Stimulated activated CD4-positive, alpha-beta T cell treated with anti-CD3 and anti-CD28 coated beads, Interleukin-4, amount 100 ng/mL, for 48 hours (primary cell): ENCODE data around the gene ANTXR2.
"Not testable (repeated sequence)": the region's sequence is repeated elsewhere in the genome, so short reads cannot be mapped to it uniquely, and the experiment has no call there.

Experiments used
- DNase-seq, 2 donors: peaks; one replicate each; pipeline ENCODE4 v3.0.0-alpha.2; 2020; ENCODE audit warnings: low read depth in 2 of 2

The ANTXR2 gene

DNA sequence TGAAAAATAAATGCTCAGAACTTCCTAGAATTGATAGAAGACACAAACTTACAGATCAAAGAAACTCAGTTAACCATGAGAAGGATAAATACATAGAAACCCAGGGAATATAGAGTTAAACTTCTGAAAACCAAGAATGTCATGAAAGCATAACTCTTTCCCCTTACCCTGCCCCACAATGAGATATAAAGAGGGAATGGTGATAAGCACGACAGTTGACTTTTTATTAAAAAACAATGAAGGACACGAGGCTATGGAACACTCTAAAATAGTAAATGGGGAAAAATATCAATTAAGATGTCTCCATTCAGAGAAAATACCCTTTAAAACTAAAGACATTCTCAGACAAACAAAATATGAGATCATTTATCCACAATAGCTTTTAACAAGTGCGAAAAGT, 154.7 kb downstream of the ANTXR2 start:
- no peak for DNase-seq

DNA sequence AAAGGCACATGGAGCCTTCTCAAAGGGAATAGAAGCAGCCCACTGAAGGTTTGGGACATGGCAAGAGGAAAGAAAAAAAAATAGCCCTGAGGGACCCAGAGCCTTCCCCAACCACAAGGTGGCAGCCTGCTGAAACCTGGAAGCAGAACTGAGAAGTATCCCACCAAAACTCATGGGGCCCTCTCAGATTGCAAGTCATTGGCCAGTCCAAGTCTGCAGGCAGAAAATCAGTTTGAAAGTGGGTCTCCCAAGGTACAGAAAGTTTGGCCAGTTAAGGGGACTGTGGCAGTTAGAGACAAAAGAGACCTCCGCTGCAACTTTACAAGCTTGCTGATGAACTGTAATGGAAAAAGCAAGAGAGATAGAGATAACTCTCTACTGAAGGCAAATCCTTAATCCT, 155.8 kb downstream of the ANTXR2 start:
- peak; percentile 24 to 25 for DNase-seq

DNA sequence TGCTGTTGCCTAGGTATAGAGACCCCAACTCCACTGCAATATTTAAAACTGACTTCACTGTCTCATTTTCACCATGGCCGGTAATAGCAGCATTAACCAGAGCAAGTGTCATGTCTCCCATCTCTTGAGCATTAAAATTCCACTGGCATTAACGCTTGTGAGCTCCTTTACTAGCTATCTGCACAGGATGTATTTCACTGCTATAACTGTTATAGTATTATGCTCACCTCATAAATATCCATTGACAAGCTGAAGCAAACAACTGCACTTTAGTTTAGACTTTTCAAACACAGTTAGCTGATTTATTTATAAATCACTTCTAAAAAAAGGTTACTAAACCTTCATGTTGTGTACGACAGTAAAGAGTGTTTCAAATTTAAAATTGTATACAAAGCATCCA, 157.8 kb downstream of the ANTXR2 start:
- no peak for DNase-seq

DNA sequence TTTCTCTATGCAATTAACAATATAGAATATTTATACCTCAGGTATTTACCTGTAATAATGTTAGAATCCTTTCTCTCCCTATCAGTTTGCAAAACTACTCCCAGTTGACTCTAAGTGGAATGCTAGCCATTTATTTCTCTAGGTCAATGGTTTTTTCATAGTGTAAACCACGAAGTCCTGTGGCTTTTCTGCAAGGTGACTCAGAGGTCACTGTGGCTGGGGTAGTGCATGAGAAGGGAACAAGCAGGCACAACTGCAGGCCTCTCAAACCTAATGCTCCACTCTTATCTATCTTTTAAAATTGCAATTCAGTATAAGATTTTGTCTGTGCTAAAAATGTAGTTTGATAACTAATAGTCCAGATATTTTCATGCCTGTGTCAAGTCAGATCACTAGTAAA, 159.4 kb downstream of the ANTXR2 start:
- no peak for DNase-seq

DNA sequence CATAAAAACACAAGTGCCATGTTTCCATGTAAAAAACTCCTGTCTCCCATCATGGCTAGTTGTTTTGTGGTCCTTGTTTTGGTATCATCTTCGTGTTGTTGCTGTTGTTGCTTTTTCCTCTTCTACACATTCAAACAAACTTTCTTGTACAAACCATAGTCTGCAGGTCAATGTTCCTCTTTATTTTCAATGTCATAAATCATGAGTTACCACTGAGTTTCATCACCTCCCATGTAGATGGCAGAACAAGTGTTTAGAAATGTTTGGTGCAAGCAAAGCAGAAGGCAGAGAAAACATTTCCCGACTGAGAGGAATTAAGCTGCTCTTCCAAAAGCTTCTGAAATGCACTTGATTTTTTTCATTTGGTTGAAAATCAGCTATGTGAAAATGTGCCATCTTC, 166.0 kb downstream of the ANTXR2 start:
- no peak for DNase-seq

DNA sequence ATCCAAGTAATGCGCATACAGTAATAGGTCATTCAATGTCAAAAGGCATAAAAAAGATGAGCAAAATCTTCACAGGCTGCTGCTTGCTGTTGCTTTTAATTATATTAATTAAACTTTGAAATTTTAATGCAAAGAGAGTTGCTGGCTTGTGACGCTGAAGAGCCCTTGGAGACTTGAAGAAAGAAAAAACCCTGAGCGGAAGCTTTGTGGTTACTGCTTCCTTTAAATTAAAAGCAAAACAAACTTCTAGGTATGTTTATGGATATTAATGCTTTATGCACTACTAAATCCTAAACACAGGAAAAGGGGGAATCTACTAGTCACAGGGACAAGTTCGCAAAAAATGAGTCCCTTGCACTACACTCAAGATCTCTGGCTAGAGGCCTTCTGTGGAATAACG, 166.7 kb downstream of the ANTXR2 start:
- no peak for DNase-seq

DNA sequence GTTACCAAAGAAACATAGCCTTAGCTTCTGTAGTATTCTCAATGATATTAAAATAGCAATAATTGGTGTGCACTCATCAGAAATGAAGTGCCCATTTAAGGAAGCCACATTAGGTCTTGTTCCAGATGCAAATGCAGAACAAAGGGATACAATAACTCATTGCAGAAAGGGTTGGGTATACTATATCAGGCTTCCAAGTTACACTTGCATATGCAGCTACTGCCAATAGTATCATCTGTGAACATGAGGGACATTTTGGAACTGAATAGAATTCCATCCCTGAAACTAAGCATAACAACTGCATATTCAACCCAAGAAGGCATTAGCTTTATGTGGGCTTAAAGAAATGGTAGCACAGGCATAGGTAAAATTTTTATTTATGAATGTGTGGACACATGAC, 167.8 kb downstream of the ANTXR2 start:
- no peak for DNase-seq

DNA sequence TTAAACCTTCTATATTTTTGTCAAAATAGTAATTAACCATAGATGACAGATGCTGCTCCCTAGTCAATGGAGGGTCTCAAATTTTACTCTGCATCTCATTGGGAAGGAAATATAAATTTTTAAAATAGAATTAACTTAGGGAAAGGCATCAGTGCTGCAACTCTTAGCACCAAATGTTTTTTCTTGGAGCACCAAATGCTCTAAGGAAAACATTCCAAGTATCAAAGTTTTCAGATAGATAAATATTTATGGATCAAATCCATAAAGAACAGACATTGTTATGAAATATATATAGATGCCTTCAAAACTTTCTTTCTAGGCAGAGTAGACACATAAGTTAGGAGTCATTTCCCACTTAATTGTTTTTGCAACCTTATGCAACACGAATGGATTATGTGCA, 168.7 kb downstream of the ANTXR2 start:
- DNase-seq: no peak

DNA sequence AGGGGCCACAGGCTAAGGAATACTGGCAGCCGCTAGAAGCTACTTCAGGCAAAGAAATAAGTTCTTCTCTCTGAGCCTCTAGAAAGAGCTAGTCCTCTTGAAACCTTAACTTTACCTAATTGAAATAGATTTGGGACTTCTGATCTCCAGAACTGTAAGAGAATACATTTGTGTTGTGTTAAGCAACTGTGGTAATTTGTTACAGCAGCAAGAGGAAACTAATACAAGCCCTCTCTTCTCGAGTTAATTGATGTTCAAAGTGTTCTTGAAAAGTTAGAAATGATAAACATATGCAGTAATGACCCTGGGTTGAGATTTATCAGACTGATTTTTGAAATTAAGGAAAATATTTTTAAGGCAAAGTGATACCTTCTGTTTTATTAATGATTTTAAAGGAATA, 172.8 kb downstream of the ANTXR2 start:
- no peak for DNase-seq

DNA sequence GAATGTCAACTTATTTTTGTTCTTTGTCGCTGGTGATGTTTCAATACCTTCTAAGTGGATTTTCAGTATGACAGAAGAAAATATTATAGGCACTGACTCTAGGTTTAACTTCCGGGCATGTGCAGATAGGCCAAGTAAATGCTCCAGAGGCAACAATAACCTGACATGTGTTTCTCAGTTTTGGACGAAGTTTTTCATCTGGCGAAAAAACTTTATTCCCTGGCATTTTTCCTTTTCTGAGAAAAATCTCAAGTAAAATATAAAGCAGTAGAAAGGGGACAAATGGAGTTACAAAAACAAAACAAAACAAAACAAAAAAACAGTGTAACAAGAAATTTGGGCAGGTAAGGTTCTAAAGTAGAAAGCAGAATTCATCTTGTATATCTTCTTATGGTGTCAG, 173.5 kb downstream of the ANTXR2 start:
- no peak for DNase-seq

DNA sequence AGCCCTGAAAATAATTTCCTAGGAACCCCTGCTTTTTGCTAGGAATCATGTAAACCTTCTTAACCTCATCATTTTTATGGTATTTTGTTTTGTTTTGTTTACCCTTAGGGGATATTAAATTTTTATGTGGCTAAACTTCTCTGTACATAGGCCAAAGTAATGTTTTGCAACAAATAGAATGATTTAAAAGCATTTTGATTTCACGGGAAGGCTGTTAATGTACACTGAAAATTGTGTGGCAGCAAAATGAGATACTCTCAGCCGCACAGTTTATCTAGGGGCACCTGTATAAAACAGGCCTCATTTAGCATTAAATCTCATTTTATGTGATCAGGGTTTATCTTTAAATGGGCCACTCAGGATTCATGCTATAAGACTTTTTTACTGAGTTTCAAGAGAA, 175.0 kb downstream of the ANTXR2 start:
- no peak for DNase-seq

DNA sequence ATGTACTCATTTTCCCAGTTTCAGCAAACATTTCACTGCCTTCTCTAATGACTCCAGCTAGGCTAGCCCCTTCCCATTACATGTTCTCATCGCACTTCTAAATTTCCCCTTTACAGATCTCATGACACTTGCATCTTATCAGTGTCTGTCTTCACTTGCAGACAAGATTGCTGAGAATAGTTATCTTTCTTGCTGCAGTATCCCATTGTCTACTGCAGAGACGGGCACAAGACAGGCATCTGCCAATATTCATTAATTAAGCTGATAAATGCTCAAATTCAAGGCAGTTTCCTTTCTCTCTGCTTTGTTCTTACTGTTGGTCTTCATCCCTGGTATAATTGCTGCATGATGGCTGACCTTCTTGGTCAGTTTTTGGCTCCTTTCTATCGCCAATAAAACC, 175.9 kb downstream of the ANTXR2 start:
- DNase-seq: no peak

DNA sequence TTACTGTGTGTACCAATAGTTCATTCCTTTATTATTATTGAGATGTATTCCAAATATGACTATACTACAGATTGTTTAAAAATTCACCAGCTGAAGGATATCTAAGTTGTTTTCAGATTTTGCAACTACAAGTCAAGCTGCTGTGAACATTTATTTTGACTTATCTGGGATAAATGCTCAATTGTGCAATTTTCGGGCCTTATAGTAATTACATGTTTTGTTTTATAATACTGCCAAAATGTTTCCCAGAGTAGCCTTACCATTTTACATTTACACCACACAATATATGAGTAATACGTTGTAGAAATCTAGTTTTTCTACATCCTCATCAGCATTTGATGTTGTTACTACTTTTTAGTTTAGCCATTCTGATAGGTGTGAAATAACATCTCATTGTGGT, 179.6 kb downstream of the ANTXR2 start:
- no peak for DNase-seq

DNA sequence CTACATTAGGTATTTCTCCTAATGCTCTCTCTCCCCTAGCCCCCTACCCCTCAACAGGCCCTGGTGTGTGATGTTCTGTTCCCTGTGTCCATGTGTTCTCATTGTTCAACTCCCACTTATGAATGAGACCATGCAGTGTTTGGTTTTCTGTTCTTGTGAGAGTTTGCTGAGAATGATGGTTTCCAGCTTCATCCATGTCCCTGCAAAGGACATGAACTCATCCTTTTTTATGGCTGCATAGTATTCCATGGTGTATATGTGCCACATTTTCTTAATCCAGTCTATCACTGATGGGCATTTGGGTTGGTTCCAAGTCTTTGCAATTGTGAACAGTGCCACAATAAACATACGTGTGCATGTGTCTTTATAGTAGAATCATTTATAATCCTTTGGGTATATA, 184.0 kb downstream of the ANTXR2 start:
- not testable (repeated sequence) for DNase-seq

DNA sequence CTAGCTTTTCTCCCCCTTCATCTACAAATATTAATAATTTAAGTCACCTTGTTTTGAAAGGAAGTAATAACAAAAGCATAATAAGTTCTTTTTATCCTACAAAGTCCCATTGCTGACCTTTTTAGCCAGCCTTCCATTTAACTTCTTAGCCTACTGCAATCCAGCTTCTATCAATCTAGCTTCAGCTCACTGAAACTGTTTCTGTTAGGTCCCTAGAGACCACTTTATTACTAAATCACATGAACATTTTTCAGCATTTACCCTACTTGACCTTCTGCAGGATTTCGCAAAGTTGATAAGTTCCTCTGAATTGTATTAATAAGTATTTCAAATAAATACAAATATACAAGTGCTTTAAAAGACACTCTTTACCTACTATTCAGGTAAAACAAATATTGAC, 186.5 kb downstream of the ANTXR2 start:
- no peak for DNase-seq

DNA sequence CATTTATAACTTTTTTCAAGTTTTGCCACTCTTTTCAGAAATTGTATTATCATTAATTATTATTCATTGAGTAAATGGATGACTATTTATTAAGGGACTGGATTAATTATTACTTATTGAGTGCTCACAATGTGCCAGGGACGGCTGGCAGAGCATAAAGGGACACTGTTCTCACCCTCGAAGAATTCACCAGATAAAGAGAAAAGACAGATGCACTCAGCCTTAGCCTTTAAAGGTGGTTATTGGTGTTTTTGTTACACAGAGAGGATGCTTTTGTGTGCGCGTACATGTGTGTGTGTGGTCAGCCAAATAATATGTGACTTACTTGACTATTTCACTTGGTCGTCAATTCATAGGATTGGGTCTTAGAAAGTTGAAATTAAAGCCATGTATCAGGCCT, 187.0 kb downstream of the ANTXR2 start:
- DNase-seq: no peak

DNA sequence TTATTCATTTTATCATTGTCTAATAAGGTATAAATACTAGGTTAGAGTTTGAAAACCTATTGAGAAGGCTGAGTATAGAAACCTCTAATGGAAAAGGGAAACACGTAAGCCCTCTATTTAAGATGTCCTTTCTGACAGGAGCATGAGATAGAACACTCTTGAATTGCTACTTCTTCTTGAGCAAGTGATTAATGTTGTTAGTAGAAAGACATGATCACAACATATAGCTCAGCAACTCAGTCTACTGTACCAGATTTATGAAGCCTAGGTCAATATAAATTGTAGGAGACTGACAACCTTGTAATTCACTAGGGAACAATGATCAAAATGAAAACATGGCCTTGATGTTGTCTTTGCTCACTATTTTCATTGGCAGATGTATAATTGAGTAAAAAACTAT, 189.7 kb downstream of the ANTXR2 start:
- no peak for DNase-seq

DNA sequence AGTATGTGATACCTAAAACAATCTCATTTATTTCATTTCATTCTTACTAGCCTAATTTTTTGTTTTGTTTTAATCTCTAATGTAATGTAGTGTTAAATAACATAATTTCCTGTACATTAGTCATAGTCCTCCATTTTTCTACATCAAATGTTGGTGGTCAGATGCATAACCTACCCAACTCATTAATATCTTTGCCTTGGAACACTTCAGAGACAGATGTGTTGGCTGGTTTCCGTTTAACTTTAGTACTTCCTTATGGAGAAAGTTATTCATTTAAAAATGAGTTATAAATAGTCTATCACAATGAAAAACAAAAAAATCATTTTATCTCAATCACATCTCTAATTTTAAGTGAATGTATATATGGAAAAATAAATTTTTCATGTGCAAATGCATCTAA, 190.2 kb downstream of the ANTXR2 start:
- DNase-seq: no peak

DNA sequence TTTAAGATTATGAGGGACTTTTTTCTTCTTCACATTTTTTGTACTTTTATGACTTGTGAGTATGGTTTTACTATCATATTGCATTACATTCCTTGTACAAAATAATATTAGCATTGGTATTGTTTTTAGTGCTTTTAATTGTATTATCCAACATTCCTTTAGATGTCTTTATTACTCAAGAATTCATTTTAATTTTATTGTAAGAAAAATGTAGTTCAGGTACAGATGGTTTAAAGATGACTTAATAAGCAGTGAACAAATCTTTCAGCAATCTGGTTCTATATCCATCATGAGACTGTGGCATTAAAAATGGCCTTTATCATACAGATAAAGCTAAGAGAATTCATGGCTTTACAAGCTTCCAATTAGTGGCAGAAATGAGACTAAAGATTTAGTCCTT, 191.6 kb downstream of the ANTXR2 start:
- DNase-seq: no peak

DNA sequence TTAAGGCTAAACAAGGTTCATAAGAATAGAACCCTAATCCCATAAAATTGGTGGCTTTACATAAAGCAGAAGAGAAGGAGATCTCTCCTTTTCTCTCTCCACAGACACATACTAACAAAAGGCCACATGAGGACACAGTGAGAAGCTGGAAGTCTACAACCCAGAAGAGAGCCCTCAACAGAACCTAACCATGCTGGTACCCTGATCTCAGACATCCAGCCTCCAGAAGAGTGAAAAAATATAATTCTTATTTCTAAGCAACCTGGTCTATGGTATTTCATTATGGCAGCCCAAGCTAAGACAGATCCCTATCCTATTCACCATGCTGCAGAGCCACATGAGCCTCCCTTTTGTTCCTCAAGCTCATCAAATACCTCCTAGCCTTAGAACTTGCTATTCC, 195.5 kb downstream of the ANTXR2 start:
- DNase-seq: no peak

DNA sequence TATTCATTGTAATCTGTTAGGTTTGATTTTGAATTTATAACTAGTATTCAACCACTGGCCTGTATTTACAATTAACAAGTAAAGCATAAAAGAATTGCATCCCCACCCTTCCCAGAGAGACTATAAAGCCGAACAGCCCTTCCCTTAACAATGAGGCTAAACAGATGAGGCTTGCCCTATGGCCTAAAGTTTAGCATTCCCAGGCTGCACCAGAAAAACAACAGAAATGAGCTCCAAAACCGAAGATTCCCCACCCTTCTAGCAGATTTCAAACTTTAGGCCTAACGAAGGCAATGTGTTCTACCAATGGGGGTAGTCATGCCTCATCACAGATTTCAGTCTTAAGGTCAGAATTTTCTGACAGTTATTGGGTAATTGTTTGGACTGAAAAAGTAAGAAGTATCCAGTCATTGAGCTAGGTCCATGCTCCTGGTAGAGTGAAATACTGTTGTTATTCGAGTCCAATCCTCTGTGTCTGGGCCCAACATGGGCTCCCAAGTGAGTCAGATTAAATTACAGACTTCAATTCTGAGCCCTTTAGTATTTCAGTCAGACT, 197.6 kb downstream of the ANTXR2 start:
- no peak for DNase-seq

DNA sequence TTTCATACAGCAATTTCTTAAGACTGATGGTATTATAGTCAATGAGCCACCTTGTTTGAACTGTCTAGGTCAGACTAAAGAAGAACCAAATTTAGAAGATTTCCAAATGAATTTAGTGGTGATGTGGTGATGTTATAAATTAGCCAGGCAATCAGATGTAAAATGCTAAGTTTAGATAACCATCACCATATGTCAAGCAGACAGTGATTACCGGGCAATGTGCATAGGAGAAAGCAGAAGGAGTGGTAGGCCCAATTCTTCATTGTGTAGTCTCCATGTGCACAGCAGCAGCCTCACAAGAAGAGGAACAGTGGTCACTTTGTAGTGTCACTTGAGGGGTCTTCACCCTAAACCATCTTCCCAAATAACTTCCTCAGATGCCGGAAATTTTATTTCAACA, 198.8 kb downstream of the ANTXR2 start:
- DNase-seq: no peak

DNA sequence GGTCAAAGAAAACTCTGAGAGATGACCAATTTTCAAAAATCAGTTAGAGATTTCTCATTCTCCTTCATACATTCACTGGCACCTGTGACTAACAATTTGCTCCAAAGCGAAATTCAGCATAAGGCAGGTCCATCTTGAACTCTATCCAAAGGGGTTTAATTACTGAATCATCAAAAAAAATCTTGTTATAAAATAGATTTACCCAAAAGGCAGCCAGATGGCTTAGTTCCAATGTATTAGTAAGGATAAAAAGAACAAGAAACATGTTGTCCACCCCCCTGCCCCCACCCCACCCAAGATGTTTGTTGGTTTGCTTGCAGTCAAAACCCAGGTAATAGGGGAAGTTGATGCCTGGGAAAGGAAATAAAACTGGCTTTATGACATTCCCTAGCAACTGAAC, 200.3 kb downstream of the ANTXR2 start:
- no peak for DNase-seq

DNA sequence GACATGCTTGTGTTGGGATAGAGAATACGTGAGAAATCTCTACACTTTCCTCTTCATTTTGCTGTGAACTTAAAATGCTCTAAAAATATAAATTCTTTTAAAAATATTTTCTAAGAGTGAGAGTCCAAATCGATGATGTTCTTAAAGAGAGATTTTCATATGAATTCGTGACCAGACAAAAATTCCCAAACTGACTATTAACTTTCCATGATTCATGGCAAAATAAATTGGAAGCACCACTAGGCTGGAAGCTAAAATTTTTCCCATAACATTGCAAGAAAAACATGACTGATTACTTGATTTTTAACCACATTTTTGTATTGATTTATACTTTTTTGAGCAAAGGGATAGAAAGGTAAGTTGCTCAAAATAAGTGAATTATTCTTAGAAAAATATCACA, 201.1 kb downstream of the ANTXR2 start:
- DNase-seq: no peak
